ENCODE data around the gene NOD1. TPM values are rescaled to one million over a fixed set of nuclear protein-coding genes. Genes with fewer than 3 reads are reported as not detected.

Gene NOD1
- total and polyA plus RNA-seq, 2 of the 8 experiments (the other 6 are each of a cell fraction or from before 2014, with no cell fraction given), result 3.8 to 6.5 TPM

- no peak for TF ChIP-seq PHF8 (conservative IDR thresholded peaks at IDR 0.05; ENCODE audit: low read depth, low read length)
- TF ChIP-seq, protein P1, sequence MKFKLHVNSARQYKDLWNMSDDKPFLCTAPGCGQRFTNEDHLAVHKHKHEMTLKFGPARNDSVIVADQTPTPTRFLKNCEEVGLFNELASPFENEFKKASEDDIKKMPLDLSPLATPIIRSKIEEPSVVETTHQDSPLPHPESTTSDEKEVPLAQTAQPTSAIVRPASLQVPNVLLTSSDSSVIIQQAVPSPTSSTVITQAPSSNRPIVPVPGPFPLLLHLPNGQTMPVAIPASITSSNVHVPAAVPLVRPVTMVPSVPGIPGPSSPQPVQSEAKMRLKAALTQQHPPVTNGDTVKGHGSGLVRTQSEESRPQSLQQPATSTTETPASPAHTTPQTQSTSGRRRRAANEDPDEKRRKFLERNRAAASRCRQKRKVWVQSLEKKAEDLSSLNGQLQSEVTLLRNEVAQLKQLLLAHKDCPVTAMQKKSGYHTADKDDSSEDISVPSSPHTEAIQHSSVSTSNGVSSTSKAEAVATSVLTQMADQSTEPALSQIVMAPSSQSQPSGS (IDR thresholded peaks at IDR 0.05; ENCODE audit: low read length), result no peak
- no peak for TF ChIP-seq ZNF274 (IDR thresholded peaks at IDR 0.05; ENCODE audit: borderline replicate concordance, extremely low read depth, low read length)
- no peak for TF ChIP-seq GABPA (IDR thresholded peaks at IDR 0.05; ENCODE audit: borderline replicate concordance, insufficient read depth, low read length)
Observed at GRCh38 chr7:30391806-30392205, 86.8 kb downstream of the NOD1 start (continued).

Measured in H1 (cell line).